GM12874 (cell line): ENCODE measurements around the gene PLEKHA1.

Source experiments
- CTCF ChIP-seq: IDR thresholded peaks from 2 replicates; pipeline ENCODE4 v1.5.1; 2011; ENCODE audit warnings: low read depth, mild to moderate bottlenecking, control low read depth, low read length, moderate library complexity; ENCODE audit not compliant: insufficient read depth

The PLEKHA1 gene

GRCh38 chr10:122373108-122373507 lies 1.4 kb upstream of the PLEKHA1 start:
- no peak for TF ChIP-seq CTCF

GRCh38 chr10:122373721-122374120 lies 787 bp upstream of the PLEKHA1 start:
- TF ChIP-seq CTCF, result no peak

GRCh38 chr10:122374859-122375678 lies 561 bp downstream of the PLEKHA1 start:
- TF ChIP-seq CTCF, result no peak

GRCh38 chr10:122375679-122376160 lies 1.2 kb downstream of the PLEKHA1 start:
- no peak for TF ChIP-seq CTCF

GRCh38 chr10:122376364-122376961 lies 2.0 kb downstream of the PLEKHA1 start:
- no peak for TF ChIP-seq CTCF

GRCh38 chr10:122379041-122379440 lies 4.5 kb downstream of the PLEKHA1 start:
- no peak for TF ChIP-seq CTCF

GRCh38 chr10:122379537-122379936 lies 5.0 kb downstream of the PLEKHA1 start:
- no peak for TF ChIP-seq CTCF
